DND-41 (cell line): ENCODE measurements around the gene PNKP.

Experiments
- ATAC-seq: fragments of 200-7000 bp; cut with Tn5 transposase; 3 replicates; pipeline ENCODE4 v1.9.1; 2021; ENCODE audit warnings: low read depth; ENCODE audit not compliant: insufficient read depth
- DNase-seq: peaks from one replicate; pipeline ENCODE4 v3.0.0-alpha.2; 2020
- H2AFZ ChIP-seq: 2 replicates; pipeline ENCODE4 v1.6.0; 2012; ENCODE audit warnings: low read depth, low read length
- H3K27ac ChIP-seq: 2 replicates; pipeline ENCODE4 v1.5.1; 2012; ENCODE audit warnings: low read length, inconsistent platforms
- H3K27me3 ChIP-seq: fragments of 200-600 bp; sonication (generic); 2 replicates; pipeline ENCODE4 v1.6.0; 2012; ENCODE audit warnings: low read length, mild to moderate bottlenecking, inconsistent platforms; ENCODE audit not compliant: insufficient read depth, poor library complexity
- H3K36me3 ChIP-seq: 2 replicates; pipeline ENCODE4 v1.5.1; 2012; ENCODE audit warnings: low read length, inconsistent platforms; ENCODE audit not compliant: insufficient read depth
- H3K4me1 ChIP-seq: 2 replicates; pipeline ENCODE4 v1.5.1; 2012; ENCODE audit warnings: mild to moderate bottlenecking, low read length; ENCODE audit not compliant: insufficient read depth
- H3K4me2 ChIP-seq: 2 replicates; pipeline ENCODE4 v1.6.0; 2012; ENCODE audit warnings: mild to moderate bottlenecking, moderate library complexity, low read length, inconsistent platforms; ENCODE audit not compliant: insufficient read depth
- H3K4me3 ChIP-seq, 2 experiments: fragments of 200-600 bp in 1 of 2; shearing (Covaris generic) in 1 of 2; 2 replicates each; pipeline ENCODE4 v1.5.1; 2012 to 2016; ENCODE audit warnings: inconsistent platforms in 2 of 2, low read length in 2 of 2, mild to moderate bottlenecking in 2 of 2, low read depth in 1 of 2, moderate library complexity in 1 of 2
- H3K79me2 ChIP-seq: 2 replicates; pipeline ENCODE4 v1.6.0; 2012; ENCODE audit warnings: low read length, inconsistent platforms; ENCODE audit not compliant: insufficient read depth
- H3K9ac ChIP-seq: 2 replicates; pipeline ENCODE4 v1.6.0; 2012; ENCODE audit warnings: low read depth, mild to moderate bottlenecking, inconsistent platforms, low read length, moderate library complexity
- H3K9me3 ChIP-seq: 2 replicates; pipeline ENCODE4 v1.5.1; 2012; ENCODE audit warnings: low read length, moderate library complexity, mild to moderate bottlenecking, inconsistent platforms; ENCODE audit not compliant: insufficient read depth, severe bottlenecking
- H4K20me1 ChIP-seq: 2 replicates; pipeline ENCODE4 v1.6.0; 2012; ENCODE audit warnings: low read length; ENCODE audit not compliant: insufficient read depth
- EZH2 ChIP-seq: IDR thresholded peaks from 3 replicates; pipeline ENCODE4 v1.6.1; 2012; ENCODE audit warnings: borderline replicate concordance, low read depth, mild to moderate bottlenecking, moderate library complexity, low read length, inconsistent platforms; ENCODE audit not compliant: severe bottlenecking
- TF ChIP-seq, protein P1 (sequence below): IDR thresholded peaks from 2 replicates; pipeline ENCODE4 v1.5.1; 2012; ENCODE audit warnings: borderline replicate concordance, low read length, moderate library complexity, mild to moderate bottlenecking; ENCODE audit not compliant: poor library complexity, severe bottlenecking; ENCODE audit errors: extremely low read depth

Gene PNKP

DNA sequence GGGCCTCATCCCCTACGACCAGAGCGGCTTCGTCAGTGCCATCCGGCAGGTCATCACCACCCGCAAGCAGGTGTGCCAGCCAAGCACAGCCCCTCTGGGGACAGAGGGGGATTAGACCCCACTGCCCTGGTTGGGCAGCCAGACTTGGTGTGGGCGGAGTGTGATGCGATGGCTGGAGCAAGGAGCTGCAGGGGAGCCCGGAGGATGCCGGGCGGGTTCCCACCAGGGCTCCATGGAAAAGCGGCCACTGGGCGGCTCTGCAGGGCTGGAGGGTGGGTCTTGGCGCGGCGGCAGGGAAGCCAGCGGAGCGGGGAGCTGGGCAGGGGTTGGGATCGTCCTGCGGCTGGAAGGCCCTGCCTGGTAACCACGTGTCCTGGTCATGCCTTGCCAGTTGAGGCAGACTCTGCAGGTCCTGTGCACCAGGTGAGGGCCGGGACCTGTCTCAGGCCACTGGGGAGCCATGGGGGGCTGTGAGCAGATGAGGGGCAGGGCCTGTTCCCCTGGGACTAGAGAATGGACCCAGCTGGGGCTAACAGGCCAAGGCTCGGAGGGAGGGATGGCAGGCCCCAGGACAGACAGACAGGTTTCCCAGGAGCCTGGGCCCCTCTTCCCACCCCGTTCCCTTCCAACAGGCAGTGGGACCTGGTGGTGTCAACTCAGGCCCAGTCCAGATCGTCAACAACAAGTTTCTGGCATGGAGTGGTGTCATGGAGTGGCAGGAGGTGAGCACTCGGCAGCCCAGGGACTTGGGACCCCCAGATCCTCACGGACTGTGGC lies 10.1 kb downstream of the PNKP start:
- no peak for TF ChIP-seq EZH2
- TF ChIP-seq, protein P1, sequence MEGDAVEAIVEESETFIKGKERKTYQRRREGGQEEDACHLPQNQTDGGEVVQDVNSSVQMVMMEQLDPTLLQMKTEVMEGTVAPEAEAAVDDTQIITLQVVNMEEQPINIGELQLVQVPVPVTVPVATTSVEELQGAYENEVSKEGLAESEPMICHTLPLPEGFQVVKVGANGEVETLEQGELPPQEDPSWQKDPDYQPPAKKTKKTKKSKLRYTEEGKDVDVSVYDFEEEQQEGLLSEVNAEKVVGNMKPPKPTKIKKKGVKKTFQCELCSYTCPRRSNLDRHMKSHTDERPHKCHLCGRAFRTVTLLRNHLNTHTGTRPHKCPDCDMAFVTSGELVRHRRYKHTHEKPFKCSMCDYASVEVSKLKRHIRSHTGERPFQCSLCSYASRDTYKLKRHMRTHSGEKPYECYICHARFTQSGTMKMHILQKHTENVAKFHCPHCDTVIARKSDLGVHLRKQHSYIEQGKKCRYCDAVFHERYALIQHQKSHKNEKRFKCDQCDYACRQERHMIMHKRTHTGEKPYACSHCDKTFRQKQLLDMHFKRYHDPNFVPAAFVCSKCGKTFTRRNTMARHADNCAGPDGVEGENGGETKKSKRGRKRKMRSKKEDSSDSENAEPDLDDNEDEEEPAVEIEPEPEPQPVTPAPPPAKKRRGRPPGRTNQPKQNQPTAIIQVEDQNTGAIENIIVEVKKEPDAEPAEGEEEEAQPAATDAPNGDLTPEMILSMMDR: no peak

DNA sequence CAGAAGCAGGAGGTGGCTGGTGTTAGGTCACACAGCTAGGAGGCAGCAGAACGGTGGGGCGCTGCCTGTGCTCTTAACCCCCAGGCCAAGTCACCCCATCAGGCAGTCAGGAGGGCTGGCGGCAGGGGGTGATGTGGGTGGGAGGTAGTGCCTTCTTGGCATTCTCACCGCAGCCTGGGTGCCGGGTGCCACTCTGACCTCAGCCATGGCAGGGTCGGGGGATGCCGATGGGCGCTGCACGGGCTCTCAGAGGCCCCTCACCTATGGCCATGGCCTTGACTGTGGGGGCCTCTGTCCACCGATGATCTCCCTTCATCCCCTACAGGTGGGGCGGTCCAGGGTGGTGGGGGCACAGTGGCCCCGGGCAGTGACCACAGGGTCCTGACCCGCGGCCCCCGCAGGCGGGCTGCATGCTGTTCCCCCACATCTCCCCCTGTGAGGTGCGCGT lies 10.8 kb downstream of the PNKP start:
- no peak for TF ChIP-seq EZH2
- TF ChIP-seq, protein P1: no peak
- Histone ChIP-seq H3K9ac (no peak overlapping the region), H3K9me3 (no peaks in the 10 kb centered on the region), H3K4me2 (no peak overlapping the region), H3K4me1 (peaks cover 25% of the 10 kb centered on the region), H3K79me2 (peaks cover 58% of the 10 kb centered on the region), H3K27me3 (no peaks in the 10 kb centered on the region), H3K27ac (no peak overlapping the region), H3K36me3 (peaks cover 90% of the 10 kb centered on the region), H2AFZ (no peak overlapping the region), H3K4me3 (no peak overlapping the region), H4K20me1 (peaks cover 88% of the 10 kb centered on the region)
- DNase-seq: no peak
- ATAC-seq: no peak

More for the DNA sequence above, 10.1 kb downstream of the PNKP start:
- peaks cover 21% of the 10 kb centered on the region for H3K4me1 ChIP-seq
- H3K4me2 ChIP-seq: no peak overlapping the region
- no peak overlapping the region for H3K4me3 ChIP-seq
- H4K20me1 ChIP-seq: peaks cover 87% of the 10 kb centered on the region
- peaks cover 90% of the 10 kb centered on the region for H3K36me3 ChIP-seq
- ATAC-seq: no peak; the same call in 2 of the 3 replicates
- no peak overlapping the region for H3K27ac ChIP-seq
- H3K9me3 ChIP-seq: no peaks in the 10 kb centered on the region
- H2AFZ ChIP-seq: no peak overlapping the region
- H3K9ac ChIP-seq: no peak overlapping the region
- DNase-seq: no peak
- peaks cover 51% of the 10 kb centered on the region for H3K79me2 ChIP-seq
- no peaks in the 10 kb centered on the region for H3K27me3 ChIP-seq

DNA sequence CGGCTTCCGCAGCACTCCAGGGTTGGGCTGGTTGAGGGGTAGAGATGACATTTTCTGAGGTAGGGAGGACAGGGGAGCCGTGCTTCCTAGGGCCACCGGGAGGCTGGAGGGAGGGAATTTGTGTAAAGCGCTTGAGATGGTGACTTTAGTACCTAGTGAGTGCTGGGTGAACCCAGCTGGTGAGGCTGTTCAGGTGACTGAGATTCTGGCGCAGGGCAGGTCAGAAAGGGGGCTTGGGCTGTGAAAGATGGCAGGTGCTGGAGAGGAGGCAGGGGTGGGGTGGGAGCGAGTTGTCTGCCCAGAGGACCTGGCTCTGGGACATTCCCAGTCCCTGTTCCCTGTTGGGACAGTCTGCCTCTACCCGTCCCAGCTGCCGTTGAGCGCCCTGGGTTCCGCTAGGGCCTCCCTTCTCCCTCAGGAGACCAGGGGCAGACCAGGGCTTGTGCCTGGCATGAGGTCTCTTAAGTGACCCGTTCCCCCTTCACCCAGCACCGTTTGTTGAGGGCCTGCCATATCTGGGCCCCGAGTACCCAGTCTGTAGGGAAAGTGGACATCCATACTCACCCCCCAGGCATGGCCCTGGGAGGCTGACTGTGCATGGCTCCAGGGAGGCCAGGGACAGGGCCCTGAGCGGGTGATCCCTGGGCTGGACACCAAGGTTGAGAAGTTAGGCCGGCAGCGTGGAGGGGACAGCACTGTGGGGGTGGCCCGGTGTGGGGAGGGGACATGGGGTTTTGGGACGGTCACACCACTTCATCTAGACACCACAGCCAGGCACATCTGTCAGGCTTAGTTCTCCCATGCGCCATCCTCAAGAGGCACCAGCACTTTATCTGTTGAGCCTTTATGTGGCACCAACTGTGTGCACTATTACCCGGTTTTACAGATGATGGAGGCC lies 11.5 kb downstream of the PNKP start:
- Histone ChIP-seq H3K9me3 (no peaks in the 10 kb centered on the region), H4K20me1 (peaks cover 85% of the 10 kb centered on the region), H3K79me2 (peaks cover 62% of the 10 kb centered on the region), H3K27me3 (no peaks in the 10 kb centered on the region), H3K4me1 (peaks cover 25% of the 10 kb centered on the region), H3K27ac (no peak overlapping the region), H3K4me2 (no peak overlapping the region), H3K36me3 (peaks cover 84% of the 10 kb centered on the region), H3K9ac (no peak overlapping the region), H2AFZ (no peak overlapping the region), H3K4me3 (no peak overlapping the region)
- ATAC-seq: no peak
- no peak for DNase-seq
- no peak for TF ChIP-seq EZH2
- TF ChIP-seq, protein P1: peak; percentile 8
